HepG2 (cell line): Measurements from ENCODE around the gene FAHD1. TPM values are rescaled to one million over a fixed set of nuclear protein-coding genes. Genes with fewer than 3 reads are reported as not detected.

Source experiments
- CBX5 ChIP-seq: sonication (generic); formaldehyde crosslinking; IDR thresholded peaks from 2 replicates; pipeline ENCODE4 v1.4.0; 2020; ENCODE audit warnings: missing genetic modification reagents, borderline replicate concordance
- CEBPB ChIP-seq: IDR thresholded peaks from 2 replicates; pipeline ENCODE4 v1.6.1; 2011; ENCODE audit warnings: low read depth, low read length, improper control_type of control experiment, borderline replicate concordance
- ETV6 ChIP-seq: sonication (generic); formaldehyde crosslinking; conservative IDR thresholded peaks from 2 replicates; pipeline ENCODE4 v1.4.0; 2020; ENCODE audit warnings: missing genetic modification reagents
- FOXJ3 ChIP-seq: sonication (generic); formaldehyde crosslinking; IDR thresholded peaks from 2 replicates; pipeline ENCODE4 v1.4.0; 2020; ENCODE audit warnings: missing genetic modification reagents, mild to moderate bottlenecking, borderline replicate concordance
- KAT8 ChIP-seq: IDR thresholded peaks from 2 replicates; pipeline ENCODE4 v1.6.1; 2016; ENCODE audit warnings: missing genetic modification reagents, missing compliant biosample characterization
- MZF1 ChIP-seq: sonication (generic); formaldehyde crosslinking; IDR thresholded peaks from 2 replicates; pipeline ENCODE4 v1.8.1; 2023; ENCODE audit warnings: mild to moderate bottlenecking, missing genetic modification reagents, borderline replicate concordance
- PHB2 ChIP-seq: fragments of 450-650 bp; IDR thresholded peaks from 2 replicates; pipeline ENCODE4 v1.6.1; 2018; ENCODE audit not compliant: partially characterized antibody
- PHF5A ChIP-seq: IDR thresholded peaks from one replicate; pipeline ENCODE4 v1.6.1; 2018; ENCODE audit warnings: low read depth, missing genetic modification reagents; ENCODE audit not compliant: unreplicated experiment
- RFX5 ChIP-seq: IDR thresholded peaks from 2 replicates; pipeline ENCODE4 v1.6.1; 2011; ENCODE audit warnings: low read depth, low read length, improper control_type of control experiment
- ZNF251 ChIP-seq: sonication (generic); formaldehyde crosslinking; IDR thresholded peaks from 2 replicates; pipeline ENCODE4 v1.9.0; 2021; ENCODE audit warnings: mild to moderate bottlenecking, missing genetic modification reagents
- ZNF484 ChIP-seq: sonication (generic); formaldehyde crosslinking; IDR thresholded peaks from 2 replicates; pipeline ENCODE4 v1.5.1; 2020; ENCODE audit warnings: mild to moderate bottlenecking, low read depth, missing genetic modification reagents, borderline replicate concordance
- ZNF816 ChIP-seq: sonication (generic); formaldehyde crosslinking; IDR thresholded peaks from 2 replicates; pipeline ENCODE4 v1.8.0; 2022; ENCODE audit warnings: missing genetic modification reagents, mild to moderate bottlenecking, borderline replicate concordance
- polyA plus RNA-seq, 8 experiments: library from polyadenylated mRNA; depleted of rRNA in 3 of 8; stranded (reverse) in 7 of 8; unstranded in 1 of 8; fragments of >200 nt; fragmentation: Illumina TruSeq in 4 of 8; extraction: Trizol in 4 of 8; gene quantifications; 2 replicates each; pipeline versions ENCODE4 v1.2.1 to v1.2.3, GENCODE V29; 2011 to 2016; ENCODE audit warnings: low read depth in 4 of 8, missing spikeins in 1 of 8, mixed read lengths in 1 of 8; ENCODE audit not compliant: insufficient read depth in 1 of 8
- total RNA-seq, 5 experiments: library from RNA; depleted of rRNA; stranded (reverse); fragments of >200 nt; fragmentation: Illumina TruSeq; extraction: Trizol; gene quantifications; 2 replicates each; pipeline ENCODE4 v1.2.3, GENCODE V29; 2016; ENCODE audit warnings: low read depth in 1 of 5
- TF ChIP-seq, protein P1 (sequence below): sonication (generic); formaldehyde crosslinking; IDR thresholded peaks from 2 replicates; pipeline ENCODE4 v1.4.0; 2020; ENCODE audit warnings: mild to moderate bottlenecking, missing genetic modification reagents
- TF ChIP-seq, protein P2 (sequence below): sonication (generic); formaldehyde crosslinking; IDR thresholded peaks from 2 replicates; pipeline ENCODE4 v1.9.0; 2022; ENCODE audit warnings: low read depth, missing genetic modification reagents
- TF ChIP-seq, protein P3 (sequence below): sonication (generic); formaldehyde crosslinking; IDR thresholded peaks from 2 replicates; pipeline ENCODE4 v1.8.0; 2022; ENCODE audit warnings: mild to moderate bottlenecking, missing genetic modification reagents
- TF ChIP-seq, protein P4 (sequence below): sonication (generic); formaldehyde crosslinking; IDR thresholded peaks from 2 replicates; pipeline ENCODE4 v1.9.0; 2022; ENCODE audit warnings: missing genetic modification reagents, mild to moderate bottlenecking, borderline replicate concordance

The FAHD1 gene
- total and polyA plus RNA-seq, 2 of the 13 experiments (the other 11 are each of a cell fraction or from before 2014, with no cell fraction given): 39.0 to 45.3 TPM

DNA sequence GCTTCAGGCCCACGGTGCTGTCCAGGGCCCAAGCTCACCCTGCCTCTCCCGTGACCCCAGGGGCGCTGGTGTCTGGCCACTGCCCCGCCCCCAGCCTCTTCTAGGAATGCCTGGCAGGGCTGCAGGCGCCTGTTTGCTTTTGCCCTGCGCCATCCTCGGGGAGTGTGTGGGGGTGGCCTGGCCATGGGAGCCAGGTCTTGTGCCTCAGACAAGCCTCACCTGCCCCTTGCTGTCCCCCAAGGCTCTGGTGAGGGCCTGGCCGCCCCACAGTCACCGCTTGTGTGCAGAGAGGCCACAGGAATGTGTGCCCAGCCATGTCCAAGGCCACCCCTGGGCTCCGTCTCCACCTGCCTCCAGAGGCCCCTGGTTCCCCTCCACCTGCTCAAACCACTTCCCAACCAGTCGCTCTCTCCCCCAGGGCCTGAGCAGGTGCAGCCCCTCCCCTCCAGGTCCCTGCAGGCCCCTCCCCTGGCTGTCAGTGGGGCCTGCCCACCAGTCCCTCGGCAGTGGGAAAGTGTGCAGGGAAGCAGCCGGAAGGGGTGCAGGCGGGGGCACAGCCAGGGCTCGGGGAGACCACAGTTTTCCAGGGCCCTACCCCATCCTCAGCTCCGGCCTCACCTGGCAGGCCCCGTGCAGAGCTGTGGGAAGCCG lies 32.7 kb upstream of the FAHD1 start (continued):
- TF ChIP-seq, protein P1, sequence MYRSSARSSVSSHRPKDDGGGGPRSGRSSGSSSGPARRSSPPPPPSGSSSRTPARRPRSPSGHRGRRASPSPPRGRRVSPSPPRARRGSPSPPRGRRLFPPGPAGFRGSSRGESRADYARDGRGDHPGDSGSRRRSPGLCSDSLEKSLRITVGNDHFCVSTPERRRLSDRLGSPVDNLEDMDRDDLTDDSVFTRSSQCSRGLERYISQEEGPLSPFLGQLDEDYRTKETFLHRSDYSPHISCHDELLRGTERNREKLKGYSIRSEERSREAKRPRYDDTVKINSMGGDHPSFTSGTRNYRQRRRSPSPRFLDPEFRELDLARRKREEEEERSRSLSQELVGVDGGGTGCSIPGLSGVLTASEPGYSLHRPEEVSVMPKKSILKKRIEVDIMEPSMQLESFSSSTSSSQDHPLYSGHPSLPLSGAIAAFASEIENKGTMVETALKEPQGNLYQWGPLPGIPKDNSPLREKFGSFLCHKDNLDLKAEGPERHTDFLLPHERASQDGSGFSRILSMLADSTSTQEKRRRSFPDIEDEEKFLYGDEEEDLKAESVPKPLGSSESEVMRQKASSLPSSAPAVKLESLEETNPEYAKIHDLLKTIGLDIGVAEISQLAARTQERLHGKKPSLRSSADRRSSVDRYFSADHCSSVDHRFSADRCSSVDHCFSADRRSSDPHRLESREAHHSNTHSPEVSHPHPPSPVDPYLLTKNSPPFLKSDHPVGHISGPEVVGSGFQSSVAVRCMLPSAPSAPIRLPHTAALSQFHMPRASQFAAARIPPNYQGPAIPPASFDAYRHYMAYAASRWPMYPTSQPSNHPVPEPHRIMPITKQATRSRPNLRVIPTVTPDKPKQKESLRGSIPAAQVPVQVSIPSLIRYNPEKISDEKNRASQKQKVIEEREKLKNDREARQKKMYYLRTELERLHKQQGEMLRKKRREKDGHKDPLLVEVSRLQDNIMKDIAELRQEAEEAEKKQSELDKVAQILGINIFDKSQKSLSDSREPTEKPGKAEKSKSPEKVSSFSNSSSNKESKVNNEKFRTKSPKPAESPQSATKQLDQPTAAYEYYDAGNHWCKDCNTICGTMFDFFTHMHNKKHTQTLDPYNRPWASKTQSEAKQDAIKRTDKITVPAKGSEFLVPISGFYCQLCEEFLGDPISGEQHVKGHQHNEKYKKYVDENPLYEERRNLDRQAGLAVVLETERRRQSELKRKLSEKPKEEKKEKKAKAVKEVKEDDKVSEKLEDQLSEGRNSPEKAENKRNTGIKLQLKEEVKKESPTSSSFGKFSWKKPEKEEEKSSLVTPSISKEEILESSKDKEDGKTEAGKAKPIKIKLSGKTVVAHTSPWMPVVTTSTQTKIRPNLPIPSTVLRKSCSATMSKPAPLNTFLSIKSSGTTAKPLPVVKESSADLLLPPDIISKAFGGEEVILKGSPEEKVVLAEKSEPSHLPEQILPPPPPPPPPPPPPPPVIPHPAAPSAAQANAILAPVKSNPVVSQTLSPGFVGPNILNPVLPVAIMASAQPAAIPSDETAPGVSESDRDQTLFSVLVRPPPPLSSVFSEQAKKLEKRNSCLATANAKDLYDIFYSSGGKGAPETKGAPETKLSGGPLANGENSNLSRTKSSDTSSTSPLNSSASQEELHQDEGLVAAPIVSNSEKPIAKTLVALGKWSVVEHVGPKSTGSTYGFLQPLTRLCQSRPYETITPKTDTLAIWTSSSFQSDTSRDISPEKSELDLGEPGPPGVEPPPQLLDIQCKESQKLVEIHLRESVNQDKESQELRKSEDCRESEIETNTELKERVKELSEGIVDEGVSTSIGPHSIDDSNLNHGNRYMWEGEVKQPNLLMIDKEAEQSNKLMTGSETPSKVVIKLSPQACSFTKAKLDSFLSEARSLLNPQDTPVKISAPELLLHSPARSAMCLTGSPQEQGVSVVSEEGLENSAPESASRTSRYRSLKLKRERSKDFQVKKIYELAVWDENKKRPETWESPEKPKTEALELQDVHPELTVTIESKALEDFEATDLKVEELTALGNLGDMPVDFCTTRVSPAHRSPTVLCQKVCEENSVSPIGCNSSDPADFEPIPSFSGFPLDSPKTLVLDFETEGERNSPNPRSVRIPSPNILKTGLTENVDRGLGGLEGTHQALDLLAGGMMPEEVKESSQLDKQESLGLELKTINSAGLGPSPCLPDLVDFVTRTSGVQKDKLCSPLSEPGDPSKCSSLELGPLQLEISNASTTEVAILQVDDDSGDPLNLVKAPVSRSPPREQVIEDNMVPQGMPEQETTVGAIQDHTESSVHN: 0 out of 2 replicates have a peak, but pooled peaks have one; percentile 31
- TF ChIP-seq ETV6 (CRISPR knock-in tag) (no peak), PHF5A (no peak), FOXJ3 (CRISPR knock-in tag) (no peak), MZF1 (CRISPR knock-in tag) (no peak), CBX5 (CRISPR knock-in tag) (peak; percentile 48; the same call in 1 of the 2 replicates), CEBPB (no peak), ZNF816 (CRISPR knock-in tag) (no peak), PHB2 (no peak), RFX5 (no peak), ZNF251 (CRISPR knock-in tag) (no peak), ZNF484 (no peak), KAT8 (CRISPR knock-in tag) (no peak)
- TF ChIP-seq, protein P2, sequence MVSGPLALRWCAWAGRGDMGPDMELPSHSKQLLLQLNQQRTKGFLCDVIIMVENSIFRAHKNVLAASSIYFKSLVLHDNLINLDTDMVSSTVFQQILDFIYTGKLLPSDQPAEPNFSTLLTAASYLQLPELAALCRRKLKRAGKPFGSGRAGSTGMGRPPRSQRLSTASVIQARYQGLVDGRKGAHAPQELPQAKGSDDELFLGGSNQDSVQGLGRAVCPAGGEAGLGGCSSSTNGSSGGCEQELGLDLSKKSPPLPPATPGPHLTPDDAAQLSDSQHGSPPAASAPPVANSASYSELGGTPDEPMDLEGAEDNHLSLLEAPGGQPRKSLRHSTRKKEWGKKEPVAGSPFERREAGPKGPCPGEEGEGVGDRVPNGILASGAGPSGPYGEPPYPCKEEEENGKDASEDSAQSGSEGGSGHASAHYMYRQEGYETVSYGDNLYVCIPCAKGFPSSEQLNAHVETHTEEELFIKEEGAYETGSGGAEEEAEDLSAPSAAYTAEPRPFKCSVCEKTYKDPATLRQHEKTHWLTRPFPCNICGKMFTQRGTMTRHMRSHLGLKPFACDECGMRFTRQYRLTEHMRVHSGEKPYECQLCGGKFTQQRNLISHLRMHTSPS (CRISPR knock-in tag): peak; percentile 80
- TF ChIP-seq, protein P3, sequence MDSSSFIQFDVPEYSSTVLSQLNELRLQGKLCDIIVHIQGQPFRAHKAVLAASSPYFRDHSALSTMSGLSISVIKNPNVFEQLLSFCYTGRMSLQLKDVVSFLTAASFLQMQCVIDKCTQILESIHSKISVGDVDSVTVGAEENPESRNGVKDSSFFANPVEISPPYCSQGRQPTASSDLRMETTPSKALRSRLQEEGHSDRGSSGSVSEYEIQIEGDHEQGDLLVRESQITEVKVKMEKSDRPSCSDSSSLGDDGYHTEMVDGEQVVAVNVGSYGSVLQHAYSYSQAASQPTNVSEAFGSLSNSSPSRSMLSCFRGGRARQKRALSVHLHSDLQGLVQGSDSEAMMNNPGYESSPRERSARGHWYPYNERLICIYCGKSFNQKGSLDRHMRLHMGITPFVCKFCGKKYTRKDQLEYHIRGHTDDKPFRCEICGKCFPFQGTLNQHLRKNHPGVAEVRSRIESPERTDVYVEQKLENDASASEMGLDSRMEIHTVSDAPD (CRISPR knock-in tag): no peak
- TF ChIP-seq, protein P4, sequence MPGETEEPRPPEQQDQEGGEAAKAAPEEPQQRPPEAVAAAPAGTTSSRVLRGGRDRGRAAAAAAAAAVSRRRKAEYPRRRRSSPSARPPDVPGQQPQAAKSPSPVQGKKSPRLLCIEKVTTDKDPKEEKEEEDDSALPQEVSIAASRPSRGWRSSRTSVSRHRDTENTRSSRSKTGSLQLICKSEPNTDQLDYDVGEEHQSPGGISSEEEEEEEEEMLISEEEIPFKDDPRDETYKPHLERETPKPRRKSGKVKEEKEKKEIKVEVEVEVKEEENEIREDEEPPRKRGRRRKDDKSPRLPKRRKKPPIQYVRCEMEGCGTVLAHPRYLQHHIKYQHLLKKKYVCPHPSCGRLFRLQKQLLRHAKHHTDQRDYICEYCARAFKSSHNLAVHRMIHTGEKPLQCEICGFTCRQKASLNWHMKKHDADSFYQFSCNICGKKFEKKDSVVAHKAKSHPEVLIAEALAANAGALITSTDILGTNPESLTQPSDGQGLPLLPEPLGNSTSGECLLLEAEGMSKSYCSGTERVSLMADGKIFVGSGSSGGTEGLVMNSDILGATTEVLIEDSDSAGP (CRISPR knock-in tag): peak; percentile 70; the same call in 1 of the 2 replicates
